GM21737 (cell line): ENCODE data around the gene ITPRIP.

Experiments
- ATAC-seq: cut with Tn5 transposase; IDR thresholded peaks from one replicate; pipeline ENCODE4 v1.9.1; 2021; ENCODE audit warnings: mild to moderate bottlenecking, moderate library complexity; ENCODE audit not compliant: unreplicated experiment

The ITPRIP gene, protein sequence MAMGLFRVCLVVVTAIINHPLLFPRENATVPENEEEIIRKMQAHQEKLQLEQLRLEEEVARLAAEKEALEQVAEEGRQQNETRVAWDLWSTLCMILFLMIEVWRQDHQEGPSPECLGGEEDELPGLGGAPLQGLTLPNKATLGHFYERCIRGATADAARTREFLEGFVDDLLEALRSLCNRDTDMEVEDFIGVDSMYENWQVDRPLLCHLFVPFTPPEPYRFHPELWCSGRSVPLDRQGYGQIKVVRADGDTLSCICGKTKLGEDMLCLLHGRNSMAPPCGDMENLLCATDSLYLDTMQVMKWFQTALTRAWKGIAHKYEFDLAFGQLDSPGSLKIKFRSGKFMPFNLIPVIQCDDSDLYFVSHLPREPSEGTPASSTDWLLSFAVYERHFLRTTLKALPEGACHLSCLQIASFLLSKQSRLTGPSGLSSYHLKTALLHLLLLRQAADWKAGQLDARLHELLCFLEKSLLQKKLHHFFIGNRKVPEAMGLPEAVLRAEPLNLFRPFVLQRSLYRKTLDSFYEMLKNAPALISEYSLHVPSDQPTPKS

DNA sequence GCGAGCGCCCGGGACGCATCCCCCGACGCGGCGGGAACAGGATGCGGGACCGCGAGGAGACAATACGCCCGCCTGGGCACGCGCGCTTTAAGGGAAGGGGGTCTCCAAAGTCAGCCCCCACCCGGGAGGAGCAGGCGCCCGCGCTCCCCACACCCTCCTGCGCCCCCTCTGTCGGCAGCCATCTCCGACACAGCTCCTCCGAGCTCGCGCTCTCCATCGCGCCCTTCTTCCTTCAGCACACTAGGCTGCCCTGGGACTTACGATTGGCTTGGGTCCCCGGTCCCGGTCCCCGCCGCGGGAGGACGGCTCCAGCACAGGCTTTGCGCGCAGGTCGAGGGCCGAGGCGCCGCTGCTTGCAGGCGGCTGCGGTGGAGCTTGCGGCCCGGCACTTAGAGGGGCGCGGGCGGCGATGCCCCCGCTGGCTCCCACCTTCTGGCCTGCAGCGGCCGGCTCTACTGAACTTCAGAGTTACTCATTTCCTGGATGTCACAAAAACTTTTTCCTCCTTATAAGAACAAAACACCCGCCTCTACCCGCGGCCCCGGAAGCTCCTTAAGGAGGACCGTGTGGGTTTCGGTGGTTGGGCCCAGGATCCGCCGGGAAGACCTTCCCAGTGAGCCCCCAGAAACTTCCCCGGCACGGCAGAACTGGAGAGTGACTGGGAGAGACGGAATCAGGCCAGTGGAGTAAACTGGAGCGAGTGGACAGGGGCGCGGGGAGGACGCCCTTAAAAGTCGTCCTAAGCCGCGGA, at the start of gene ITPRIP:
ITPRIP (minus strand) TSS at position 481 of the 751 bp plus-strand sequence. CDS start 22,414 bp downstream, outside the sequence.
- ATAC-seq = peak; percentile 60

DNA sequence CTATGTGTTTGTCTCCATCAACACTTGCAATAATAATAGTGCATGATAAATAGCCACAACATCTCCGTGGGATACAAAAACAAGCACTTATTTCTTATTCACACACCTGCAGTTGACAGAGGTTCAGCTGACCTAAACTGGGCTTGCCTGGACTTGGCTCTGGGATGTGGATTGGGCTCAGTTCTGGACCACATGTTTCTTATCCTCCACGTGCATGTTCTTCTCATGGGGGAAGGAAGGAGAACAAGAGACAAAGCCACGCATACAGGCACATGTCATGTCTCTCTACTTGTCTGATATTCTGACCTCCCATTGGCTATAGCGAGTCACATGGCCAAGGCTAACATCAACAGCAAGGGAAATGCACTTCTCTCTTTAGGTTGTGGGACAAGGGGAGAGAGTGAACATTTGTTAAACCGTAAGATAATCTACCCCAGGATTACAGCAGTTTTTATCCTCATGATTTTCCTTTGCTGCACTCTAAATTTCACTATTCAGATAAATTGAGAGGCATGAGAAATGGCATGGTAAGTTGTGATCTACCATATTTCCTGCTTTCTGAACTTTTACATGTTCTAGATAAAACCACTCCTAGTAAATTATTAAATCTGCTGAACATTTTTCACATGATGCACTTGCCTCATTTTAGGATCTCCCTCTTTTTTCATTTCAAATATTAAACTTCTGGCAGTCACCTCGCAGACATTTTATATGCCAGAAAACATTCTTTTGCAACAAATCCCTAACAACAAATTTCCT, 49.0 kb upstream of the ITPRIP start:
- peak; percentile 72 for ATAC-seq

DNA sequence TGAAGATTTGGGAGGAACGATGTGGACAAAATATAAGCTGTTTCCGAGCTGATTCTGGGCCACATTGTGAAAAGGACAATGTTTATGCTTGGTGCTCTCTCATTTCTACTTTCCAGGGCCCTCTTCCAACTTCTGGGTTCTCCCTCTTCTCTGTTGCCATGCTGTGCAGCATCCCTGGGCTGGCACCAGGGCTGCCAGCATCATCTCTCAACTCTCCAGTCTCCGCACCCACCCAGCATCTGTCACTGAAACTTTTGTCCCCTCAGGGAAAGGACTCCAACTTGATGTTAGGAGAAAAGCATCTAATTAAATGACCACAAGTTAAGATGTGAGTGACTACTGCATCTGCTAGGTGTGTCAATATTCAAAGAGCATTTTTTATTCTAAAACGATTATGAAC, 42.1 kb upstream of the ITPRIP start:
- no peak for ATAC-seq

DNA sequence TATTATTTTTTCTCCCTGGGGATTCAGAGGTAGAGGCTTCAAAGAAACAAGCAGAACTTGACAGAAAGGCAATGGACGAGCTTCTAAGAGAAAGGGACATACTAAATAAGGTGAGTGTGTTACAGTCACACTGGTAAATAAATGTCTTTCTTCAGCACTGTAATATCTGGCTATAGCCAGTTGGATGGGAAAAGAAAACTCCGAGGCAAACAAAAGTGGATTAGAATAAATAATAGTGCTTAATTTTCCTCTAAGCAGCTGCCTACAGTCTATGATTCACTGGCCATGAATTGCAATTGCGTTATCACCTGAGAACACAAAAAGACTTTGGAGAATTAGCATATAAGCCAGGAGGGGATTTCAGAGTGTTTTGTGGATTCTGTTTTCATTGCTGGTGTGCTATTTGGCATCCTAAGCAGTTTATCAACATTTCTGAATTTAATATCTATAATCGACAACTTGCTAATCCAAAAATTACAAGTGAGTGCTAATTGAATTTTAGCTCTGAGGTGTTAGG, 38.6 kb upstream of the ITPRIP start:
- no peak for ATAC-seq

DNA sequence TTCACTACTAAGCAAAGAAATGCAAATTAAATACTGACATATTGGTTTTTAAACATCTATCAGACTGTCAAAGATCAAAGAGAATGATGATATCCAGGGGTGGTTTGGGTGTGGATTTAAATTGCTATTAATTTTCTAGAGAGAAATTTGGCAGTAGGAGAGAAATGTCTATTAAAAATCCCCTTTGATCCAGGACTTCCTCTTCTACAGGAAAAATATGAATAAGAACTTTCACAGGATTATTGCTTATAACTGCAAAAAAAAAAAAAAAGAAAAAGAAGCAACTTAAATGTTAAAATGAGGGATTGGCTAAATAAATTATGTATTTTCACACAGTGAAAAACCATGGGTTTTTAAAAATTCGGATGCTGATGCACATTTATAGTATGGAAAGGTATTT, 36.3 kb upstream of the ITPRIP start:
- no peak for ATAC-seq

DNA sequence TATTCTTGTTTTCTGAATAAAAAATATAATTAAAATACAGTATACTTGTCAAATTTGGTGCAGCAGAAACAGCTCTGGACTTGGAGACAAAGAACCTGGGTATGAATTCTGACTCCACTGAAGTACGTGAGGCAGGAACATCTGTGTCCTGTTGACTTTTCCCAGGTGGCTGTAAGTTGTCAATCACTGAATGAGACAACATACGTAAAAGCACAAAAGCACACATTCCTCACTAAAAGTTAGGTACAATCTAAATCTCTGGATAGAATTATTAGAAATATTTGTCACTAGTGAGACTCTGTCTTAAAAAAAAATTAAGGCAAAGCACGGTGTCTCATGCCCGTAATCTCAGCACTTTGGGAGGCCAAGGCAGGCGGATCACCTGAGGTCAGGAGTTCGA, 33.5 kb upstream of the ITPRIP start:
- ATAC-seq = no peak

DNA sequence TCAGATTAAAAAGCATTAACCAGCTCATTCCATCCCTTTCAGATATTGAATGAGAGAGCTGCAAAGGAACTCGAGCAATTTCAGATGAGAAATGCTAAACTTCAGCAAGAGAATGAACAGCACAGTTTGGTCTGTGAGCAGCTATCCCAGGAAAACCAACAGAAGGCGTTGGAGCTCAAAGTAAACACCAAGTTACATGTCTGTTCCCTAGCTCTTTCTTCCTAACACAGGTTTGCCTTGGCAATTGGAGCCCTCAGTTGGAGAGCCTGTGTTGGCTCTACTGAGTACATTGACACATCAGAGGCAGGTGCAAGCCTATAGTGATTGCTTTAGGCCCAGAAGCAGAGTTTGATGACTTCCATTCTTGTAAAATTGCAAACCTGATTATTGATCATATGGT, 30.1 kb upstream of the ITPRIP start:
- no peak for ATAC-seq

DNA sequence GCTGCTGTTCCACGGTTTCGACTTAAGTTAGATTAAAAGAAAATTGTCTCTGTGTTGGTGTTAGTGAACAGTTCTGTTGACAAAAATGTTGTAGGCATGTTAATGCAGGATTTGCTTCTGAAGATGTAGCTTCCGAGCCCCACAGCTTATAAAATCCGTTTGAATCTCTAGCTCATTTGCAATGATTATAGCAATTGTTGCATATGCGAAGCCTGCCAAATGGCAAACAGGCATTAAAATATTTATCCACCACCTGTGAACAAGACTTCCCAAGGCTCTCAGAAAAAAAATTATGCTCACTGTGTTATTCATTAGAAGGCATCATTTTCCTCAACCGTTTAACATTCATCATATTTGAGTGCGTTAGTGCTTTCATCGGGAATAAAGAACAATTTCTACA, 29.6 kb upstream of the ITPRIP start:
- ATAC-seq = no peak

DNA sequence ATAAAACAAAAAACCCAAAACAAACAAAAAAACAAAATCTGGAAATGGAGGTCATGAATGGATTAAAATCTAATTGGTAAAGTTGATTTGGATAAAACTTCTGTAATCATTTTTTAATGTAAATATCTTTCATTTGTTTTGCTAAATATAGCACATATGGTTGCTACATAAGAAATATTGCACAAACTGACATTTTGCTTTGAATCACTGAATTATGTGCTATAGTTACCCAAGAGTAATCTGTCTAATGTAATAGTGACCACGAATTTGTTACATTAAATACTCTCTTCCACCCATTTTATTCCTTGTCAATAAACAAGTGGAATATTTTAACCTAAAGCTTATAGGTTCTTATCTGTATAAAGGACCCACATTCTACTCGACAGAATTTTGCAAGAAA, 21.5 kb upstream of the ITPRIP start:
- no peak for ATAC-seq

DNA sequence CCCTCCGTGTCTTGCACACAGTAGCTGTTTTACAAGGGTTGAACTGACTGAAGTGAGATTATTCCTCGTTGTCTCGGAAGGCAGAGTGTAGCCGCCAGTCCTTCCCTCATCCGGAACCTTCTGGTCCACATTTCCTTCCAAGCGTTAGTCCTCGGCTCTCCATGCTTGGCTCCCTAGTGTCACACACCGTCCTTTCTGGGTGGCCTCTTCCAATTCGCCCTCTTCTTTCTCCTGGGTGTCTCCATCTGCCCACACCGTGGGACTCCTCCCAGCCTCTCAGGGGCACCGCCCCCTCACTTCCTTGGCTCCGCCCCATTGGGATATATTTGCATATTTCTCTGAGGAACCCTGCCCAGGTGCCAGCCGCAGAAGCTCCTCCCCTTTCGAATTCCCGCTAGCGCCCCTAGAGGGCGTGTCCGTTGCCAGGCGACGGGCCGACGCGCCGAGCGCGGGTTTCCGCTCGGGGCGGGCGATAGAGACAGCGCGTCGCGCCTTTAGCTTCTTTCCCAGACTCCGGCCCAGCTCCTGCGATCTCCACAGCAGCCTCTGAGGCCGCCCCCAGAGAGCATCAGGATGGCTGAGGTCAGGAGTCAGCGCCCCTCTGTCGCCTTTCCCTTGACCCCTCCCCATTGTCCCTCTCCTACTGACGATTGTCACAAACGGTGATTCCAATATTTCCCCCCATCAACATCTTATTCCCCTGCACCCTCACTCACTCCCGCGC, 15.2 kb upstream of the ITPRIP start, which contains the start of gene CFAP58:
CFAP58 (plus strand) TSS at position 509 of the 724 bp plus-strand sequence; CDS start at position 574, 65 bp downstream.
- ATAC-seq = peak; percentile 56

DNA sequence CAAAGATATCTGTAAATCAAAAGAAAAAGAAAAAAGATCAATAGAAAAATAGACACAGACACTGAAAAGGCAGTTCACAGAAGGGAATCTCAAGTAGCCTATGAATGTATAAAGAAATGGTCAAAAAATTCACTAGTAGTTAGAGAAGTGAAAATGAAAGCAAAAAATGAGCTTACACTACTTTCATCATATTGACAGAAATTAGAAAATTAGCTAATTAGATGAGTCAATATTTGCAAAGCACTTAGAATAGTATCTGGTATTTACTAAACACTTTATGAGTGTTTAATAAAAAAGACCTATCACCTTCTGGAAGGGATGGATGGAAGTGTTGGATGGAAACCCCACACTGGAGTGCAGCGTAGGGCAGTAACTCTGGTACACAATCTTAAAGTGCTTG, 13.7 kb upstream of the ITPRIP start:
- no peak for ATAC-seq

DNA sequence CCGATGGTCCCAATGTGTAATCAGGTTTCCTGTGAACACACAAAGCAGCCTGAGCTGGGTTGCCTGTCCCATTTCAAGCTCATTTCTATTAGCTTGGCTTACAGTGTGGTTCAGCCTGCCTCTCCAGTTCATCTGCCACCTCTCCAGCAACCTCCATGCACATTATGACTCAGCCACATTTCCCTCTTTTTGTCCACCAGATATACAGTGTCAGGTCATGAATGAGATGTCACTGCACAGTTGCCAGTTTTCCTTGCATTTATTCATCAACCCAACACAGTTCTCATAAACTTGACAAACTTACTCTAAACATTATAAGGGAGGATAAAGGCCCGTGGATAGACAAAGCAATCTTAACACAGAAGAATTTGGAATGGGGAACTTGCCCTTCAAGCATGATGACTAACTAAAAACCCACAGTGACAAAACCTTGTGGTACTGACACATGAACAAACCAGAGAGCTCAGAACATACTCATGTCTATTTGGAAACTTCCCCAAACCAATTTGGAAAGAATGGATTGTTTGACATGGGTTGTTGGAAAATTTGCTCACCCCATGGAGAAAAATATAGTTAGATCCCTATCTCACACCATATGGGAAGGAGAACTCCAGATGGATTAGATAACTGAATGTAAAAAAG, 12.9 kb upstream of the ITPRIP start:
- ATAC-seq = no peak

DNA sequence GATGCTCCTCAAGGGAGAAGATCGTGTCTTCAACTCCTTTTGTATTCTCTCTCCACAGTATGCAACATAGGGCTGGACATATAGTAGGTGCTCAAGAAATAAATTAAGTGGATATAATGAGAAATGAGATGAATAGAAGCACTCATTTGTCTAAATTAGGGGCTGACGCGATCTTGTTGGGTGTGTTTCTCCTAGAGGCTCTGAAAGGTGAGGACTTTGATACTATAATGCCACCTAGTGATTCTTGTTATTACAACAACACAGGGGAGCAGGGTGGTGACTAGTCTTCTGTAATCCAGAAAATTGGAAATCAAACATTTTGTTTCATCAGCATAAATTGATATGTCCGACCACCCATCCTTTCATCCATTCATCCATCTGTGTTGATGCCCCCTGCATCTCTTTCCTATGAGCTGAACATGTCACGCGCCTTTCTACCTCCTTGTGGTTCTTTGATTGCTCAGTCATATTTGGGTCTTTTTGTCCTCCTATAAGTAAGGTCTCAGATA, 11.9 kb upstream of the ITPRIP start:
- peak; percentile 46 for ATAC-seq

DNA sequence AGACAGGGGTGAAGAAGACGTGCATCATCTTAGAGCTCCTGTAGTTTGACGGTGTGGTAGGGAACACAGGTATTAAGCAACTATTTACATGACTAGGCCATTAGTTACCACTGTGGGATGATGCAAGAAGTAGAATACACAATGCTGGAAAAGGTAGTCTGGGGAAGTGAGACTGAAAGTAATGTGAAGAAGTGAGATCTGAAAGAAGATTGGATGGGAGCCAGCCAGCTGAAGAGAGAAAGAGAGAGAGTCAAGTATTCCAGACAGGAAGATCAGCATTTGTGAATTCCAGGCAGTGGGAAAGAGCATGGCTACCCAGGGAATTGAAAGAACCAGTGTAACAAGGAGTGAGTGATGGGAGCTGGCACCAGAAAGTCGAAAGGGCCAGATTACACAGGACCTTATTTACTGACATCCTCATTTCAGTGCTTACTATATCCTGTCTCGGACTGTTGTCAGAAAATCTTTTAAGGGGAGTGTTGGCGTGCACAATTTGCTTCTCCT, 11.4 kb upstream of the ITPRIP start:
- ATAC-seq = peak; percentile 48

DNA sequence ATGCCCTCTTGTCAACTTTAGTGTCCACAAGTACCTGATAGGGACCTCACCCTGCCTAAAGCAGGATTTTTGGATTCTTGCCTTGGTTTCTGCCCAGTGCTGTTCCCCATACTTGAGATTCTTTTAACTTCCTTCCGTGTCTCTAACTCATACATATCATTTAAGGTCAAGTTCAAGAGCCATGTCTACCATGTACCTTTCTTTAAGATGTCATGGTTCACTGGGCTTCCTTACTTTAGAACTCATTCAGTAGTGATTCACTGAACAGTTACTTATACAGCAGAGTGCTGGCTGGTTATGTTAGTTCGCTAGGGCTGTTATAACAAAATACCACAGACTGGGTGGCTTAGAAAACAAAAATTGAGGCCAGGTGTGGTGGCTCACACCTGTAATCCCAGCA, 10.3 kb upstream of the ITPRIP start:
- no peak for ATAC-seq

DNA sequence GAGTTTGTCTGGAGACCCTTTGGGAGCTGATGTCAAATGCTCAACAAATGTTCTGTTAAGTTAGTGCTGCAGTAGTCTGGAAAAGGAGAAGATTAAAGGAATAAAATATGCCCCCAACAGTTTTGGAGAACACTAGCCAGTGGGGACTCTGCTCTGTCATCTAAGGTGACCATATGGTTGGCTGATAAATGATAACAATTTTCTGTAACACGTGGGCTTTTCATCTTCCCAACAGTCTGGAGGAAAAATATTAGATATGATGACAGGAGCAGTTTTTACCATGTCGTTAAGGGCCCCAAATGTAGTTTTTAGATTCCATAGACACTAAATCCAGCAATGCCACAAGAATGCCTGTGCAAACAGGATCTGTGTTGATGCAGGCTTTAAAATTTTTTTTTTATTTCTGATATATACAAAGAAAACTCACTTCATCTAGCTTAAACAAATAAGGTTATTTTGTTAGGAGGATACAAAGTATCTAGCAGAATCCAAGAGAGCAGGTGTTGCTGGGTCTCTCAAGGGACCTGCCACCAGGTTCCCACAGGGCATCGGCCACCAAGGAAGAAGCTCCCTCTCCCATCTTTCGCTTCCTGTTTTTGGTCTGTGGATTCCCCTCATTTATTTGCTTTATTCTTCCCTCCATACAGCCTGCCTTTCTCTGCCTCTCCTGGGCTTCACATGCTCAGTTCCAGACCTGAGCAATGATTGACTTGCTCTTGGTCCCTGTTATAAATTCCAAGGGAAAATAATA, 9.2 kb upstream of the ITPRIP start:
- ATAC-seq = no peak

DNA sequence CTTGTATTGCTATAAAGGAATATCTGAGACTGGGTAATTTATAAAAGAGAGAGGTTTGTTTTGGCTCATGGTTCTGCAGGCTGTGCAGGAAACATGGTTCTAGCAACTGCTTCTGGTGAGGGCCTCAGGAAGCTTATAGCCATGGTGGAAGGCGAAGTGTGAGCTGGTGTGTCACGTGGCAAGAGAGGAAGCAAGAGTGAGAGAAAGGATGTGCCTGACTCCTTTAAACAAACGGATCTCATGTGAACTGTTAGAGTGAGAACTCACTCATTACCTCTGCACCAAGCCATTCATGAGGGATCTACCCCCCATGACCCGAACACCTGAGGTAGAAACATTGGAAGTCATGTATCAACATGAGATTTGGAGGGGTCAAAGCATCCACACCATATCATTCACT, 7.7 kb upstream of the ITPRIP start:
- no peak for ATAC-seq

DNA sequence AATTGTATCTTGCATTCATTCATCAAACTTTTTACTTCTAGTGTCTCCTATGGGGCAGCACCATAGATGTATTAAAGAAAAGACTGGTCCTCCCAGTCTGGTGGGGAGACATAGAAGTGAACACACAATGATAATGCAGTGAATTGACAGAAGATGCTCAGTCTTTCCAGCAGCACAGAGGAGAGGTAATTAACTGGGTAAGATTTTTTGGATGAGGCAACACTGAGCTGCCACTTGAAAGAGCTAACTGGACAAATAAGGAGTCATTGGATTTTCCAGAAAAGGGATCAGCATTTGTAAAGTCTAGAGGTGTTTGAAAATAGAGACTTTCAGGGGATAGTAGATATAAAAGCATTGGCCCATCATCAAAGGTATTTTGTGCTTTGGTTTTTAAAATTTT, 7.2 kb upstream of the ITPRIP start:
- no peak for ATAC-seq

DNA sequence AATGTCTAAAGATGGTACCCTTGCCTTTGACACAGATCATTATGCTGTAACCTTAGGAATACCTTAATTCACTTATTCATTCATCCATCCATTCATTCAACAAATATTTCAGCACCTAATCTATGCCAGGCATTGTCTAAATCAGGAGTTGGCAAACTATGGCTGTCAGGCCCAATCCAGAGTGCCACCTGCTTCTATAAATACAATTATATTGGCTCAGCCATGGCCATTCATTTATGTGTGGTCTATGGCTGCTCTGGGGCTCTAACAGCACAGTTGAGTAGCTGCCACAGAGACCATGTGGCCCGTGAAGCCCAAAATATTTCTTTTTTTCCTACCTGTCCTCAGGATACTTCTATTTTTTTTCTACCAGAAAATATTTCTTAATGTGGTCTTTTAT, 6.0 kb upstream of the ITPRIP start:
- no peak for ATAC-seq
